NCI-H1048 (cell line): ENCODE results near the gene DGAT2L6.
"Not testable (repeated sequence)": the region's sequence is repeated elsewhere in the genome, so short reads cannot be mapped to it uniquely, and the experiment has no call there.

ENCODE experiments used
- DNase-seq: peaks from one replicate; lab custom pipeline; 2025; lab: John Stamatoyannopoulos, UW

The DGAT2L6 gene

GRCh38 chrX:70196961-70197720 lies 19.9 kb downstream of the DGAT2L6 start:
- no peak for DNase-seq

- DNase-seq: no peak
Measured at GRCh38 chrX:70201732-70202131, 24.4 kb downstream of the DGAT2L6 start.

DNA sequence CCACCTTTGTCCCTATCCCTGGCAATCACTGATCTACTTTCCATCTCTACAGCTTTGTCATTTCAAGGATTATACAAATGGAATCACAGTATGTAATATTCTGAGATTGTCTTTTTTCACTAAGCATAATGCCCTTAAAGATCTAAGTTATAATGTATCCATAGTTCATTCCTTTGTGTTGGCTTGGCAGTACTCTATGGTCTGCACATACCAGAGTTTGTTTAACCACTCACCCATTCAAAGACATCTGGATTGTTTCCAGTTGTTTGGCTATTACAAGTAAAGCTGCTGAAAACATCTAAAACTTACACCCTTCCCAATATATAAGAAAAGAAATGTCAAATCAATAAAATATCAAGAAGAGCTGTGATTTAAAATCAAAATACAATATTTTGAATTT lies 31.2 kb downstream of the DGAT2L6 start:
- no peak for DNase-seq

GRCh38 chrX:70209570-70209969 lies 32.3 kb downstream of the DGAT2L6 start:
- DNase-seq: not testable (repeated sequence)

DNA sequence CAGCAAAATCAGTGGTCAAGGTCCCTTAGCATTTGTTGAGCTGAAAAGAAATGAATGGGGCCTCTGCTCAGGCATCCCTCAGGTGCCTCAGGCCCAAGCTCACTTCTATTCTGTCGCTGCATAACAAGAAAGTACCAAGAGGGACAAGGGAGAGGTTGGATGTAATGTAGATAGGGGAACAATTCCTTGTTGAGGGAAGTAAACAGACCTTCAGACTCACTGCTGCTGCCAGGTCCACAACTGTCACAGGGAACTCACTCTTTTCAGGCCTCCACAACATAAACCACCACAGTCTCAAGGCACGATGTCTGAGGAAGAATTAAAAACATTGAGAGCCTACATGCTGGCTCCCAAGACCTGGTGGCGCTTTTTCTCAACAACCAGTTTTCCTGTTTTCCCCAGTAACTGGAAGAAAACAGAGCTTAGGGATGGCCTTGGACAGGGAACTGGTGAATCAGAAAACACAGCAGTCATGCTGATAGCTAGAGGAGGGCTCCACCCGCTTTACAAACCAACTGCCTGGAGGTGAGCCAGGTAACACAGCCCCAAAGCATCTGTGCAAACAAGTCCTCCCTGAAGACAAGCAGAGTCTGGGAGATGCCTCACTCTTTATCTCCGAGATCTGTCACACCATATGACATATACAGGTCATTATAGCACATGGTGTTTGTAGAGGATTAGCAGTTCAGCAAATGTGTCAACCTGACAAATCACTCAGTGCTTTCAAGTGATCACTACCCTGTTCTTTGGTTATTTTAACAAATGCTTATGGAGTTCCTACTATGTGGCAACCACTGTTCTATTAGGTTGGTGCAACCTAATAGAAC lies 42.9 kb downstream of the DGAT2L6 start:
- DNase-seq: no peak

- no peak for DNase-seq
Measured at GRCh38 chrX:70226048-70226447, 48.8 kb downstream of the DGAT2L6 start.

DNA sequence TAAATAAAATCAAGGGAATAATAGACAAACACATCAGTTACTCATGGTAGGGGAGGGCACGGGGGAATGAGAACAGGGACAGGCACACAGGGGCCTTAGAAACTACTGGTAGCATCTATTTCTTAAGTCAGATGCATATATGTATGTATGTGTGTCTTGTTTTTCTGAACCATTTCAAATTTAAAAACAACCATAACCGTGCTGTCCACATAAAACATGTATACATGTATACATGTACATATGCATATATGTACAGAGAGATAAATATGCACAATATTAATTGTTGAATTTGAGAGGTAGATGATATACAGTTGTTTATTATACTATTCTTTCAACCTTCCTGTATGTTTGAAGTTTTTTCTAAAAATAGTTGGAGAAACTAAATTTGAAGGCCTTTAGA lies 49.4 kb downstream of the DGAT2L6 start:
- DNase-seq: no peak

GRCh38 chrX:70231666-70232065 lies 54.4 kb downstream of the DGAT2L6 start:
- no peak for DNase-seq

DNA sequence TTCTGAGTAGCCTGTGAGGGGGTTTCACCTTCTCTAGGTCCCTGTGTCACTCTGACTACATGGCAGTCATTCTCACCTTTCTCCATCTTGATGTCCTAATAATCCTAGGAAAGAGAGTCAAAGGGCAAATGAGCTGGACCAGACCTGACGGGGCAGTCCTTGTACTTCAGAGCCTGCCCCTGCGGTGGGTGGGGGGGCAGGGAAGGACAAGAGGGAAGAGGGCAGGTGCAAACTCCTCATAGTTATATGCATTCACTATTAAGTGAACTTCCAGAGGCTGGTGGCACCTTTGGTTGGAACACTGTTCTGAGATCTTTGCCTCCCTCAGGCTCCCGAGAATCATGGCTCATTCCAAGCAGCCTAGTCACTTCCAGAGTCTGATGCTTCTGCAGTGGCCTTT lies 57.1 kb downstream of the DGAT2L6 start, which contains the start of gene AWAT1:
Gene AWAT1 (plus strand): TSS at position 301 of the 400 bp plus-strand sequence. CDS start 41 bp downstream, at position 342.
- DNase-seq: no peak

GRCh38 chrX:70240751-70241150 lies 63.5 kb downstream of the DGAT2L6 start:
- no peak for DNase-seq

DNA sequence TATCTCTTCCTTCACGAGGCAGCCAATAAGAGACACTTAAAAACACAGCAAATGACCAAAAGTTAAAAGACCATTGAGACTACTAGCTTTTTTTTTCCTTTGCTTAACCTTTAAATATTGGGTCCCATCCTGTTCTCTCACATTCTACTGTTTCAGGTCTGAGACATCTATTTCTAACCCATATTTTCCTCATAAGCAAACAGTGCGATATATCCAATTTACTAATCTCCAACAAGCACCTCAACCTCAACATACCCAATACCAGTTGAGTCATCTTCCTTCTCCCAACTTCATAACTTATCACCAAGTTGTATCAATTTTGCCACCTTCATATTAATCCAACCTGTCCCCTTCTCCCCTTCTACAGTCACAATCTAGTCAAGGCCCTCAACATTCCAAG lies 64.2 kb downstream of the DGAT2L6 start:
- no peak for DNase-seq

DNA sequence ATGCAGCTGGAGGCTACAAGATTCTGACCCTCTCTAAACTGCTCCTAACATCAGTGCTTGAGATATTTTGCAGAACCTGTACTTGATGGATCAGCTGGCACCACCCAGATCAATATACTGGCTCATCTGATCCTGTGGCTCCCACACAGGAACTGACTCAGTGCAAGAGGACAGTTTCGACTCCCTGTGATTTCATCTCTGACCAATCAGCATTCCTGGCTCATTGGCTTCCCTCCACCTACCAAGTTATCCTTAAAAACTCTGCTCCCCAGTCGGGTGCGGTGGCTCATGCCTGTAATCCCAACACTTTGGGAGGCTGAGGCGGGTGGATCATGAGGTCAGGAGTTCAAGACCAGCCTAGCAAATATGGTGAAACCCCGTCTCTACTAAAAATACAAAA lies 66.3 kb downstream of the DGAT2L6 start:
- DNase-seq: not testable (repeated sequence)

DNA sequence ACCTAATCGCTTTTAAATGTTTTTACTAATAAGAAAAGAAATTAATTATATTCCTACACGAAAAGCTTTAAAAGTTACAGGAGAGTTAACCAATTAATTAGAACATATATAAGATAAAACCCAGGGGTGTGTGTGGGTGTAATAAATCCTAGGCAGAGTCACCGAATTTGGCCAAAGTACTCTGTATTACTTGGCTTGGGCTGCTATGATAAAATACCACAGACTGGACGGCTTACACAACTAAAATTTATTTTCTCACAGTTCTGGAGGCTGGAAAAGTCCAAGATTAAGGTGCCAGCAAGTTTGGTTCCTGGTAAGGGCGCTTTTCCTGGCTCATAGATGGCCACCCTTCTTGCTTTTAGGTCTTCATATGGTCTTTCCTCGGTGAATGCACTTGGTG lies 67.6 kb downstream of the DGAT2L6 start:
- no peak for DNase-seq

DNA sequence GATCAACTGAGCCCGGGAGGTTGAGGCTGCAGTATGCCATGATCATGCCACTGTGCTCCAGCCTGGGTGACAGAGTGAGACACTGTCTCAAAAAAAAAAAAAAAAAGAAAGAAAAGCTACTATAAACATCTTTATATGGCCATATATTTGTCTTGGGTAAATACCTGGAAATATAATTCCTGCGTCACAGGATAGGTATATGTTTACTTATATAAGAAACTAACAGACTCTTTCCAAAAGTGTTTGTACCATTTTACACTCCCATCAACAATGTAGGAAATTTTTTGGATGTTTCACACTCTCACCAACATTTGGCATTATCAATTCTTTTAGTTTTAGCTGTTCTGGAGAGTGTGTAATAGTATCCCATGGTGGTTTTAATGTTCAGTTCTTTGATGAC lies 70.0 kb downstream of the DGAT2L6 start:
- DNase-seq: no peak

DNA sequence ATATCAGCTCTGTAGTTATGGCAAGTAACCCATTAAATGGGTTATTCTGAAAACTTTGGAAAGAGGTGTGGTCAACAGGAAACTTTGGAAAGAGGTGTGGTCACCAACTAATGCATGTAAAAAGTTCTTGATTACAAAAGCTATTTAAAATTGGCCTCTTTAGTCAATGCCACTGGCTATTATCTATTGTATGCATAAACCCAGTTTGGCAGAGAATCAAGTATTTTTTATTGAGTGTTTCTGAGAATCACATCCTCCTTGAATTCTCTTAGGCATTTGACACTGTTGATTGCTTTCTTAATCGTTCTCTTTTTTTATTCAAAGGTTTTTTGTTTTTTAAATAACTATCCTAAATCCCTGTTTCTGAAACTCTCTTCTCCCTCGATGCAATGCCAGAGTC lies 75.2 kb downstream of the DGAT2L6 start:
- DNase-seq: no peak

DNA sequence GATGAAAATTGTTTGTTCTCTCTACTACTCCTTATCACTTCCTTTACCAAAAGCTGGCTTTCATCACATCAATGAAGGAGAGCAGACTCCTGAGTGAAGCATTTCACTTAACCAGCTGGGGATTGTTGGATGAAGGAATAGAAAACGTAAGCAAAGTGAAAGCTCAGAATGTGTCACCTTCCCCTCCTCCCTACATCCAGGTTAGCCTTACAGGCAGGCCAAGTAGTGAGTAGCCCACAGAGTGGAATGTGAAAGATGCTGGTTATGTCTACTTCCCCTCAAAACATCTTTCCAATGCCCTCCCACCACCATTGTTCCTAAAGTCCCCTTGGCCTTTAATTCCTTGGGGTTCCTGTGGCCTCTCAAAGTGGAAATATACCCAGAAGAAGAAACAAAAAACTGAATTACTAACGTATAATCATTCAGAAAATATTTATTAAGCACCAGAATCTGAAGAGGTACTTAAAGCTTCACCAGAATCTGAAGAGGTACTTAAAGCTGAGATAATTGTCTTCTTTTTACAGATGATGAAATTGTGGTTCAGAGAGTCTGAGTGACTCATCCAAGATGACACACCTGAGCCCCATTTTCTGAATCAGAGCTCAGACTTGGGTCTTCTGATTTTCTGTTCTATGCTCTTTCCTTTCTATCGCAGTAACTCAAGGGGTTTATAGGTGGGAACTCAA lies 76.2 kb downstream of the DGAT2L6 start:
- no peak for DNase-seq

DNA sequence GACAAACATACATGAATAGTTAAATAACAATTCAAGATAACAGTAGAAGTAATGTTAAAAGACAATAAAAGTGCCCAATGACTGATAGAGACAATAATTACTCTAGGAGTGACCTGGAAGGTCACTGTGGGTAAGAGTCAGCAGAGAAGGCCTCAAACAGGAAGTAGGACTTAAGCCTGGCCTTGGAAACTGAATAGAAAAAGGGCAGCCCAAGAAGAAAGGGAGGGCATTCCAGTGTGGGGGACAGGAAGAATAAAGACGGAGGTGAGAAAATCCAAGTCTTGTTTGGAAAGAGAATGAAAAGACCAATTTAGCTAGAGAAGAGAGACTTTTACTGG lies 76.7 kb downstream of the DGAT2L6 start:
- no peak for DNase-seq

DNA sequence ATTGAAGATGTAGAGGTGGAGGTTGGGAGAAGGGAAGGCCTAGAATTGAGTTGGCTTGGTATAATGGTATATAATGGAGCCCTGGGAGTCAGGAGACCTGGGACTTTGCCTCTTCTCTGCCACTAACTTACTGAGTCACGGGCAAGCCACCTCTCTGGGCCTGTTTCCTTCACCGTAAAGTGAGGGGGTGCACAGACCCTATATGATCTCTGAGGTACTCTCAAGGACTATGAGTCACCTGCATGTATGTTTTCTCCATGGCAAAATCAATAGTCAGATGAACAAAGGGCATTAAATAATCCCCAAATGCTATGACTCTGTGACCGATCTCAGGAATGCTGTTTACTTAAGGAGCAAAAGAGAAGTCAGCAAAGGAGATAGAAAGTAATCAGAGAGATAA lies 77.6 kb downstream of the DGAT2L6 start:
- no peak for DNase-seq
